Left colon (tissue), 2 donors: ENCODE data around the gene CACNA1H. TPM values are rescaled to one million over a fixed set of nuclear protein-coding genes. Genes with fewer than 3 reads are reported as not detected.
A peak's percentile ranks its signal among the peaks of the same experiment; 100 is the strongest.
"Not testable (repeated sequence)": the region's sequence is repeated elsewhere in the genome, so short reads cannot be mapped to it uniquely, and the experiment has no call there.

ENCODE experiments used
- ATAC-seq: fragments of 200-7000 bp; cut with Tn5 transposase; one replicate; pipeline ENCODE4 v1.9.1; 2020; ENCODE audit warnings: mild to moderate bottlenecking, moderate library complexity
- DNase-seq, 2 donors: peaks; one replicate each; pipeline ENCODE4 v3.0.0-alpha.2; 2020
- intact Hi-C, 2 donors: fragments of 100-400 bp; cut with DNase I in 1 of 2; cut with micrococcal nuclease in 1 of 2; formaldehyde crosslinking; loops; one replicate each; pipeline versions ENCODE4 v1.11.2 to v1.14.0; 2022; cut with DNase I, micrococcal nuclease
- total RNA-seq, 2 donors: library from RNA; stranded (reverse); fragmentation: NEBNext Ultra II Directional; extraction: Animal tissue kit (Norgen Biotek cat#: 25700); gene quantifications; one replicate each; pipeline ENCODE4 v1.2.1, GENCODE V29; 2021
- donor health status: DM: no; HTN: no; CAD: no.
- donor health status: DM: yes; HTN: yes; CAD: no.

Gene CACNA1H
- total RNA-seq, 2 donors from 2014 or later = 3.8 to 15.6 TPM

DNA sequence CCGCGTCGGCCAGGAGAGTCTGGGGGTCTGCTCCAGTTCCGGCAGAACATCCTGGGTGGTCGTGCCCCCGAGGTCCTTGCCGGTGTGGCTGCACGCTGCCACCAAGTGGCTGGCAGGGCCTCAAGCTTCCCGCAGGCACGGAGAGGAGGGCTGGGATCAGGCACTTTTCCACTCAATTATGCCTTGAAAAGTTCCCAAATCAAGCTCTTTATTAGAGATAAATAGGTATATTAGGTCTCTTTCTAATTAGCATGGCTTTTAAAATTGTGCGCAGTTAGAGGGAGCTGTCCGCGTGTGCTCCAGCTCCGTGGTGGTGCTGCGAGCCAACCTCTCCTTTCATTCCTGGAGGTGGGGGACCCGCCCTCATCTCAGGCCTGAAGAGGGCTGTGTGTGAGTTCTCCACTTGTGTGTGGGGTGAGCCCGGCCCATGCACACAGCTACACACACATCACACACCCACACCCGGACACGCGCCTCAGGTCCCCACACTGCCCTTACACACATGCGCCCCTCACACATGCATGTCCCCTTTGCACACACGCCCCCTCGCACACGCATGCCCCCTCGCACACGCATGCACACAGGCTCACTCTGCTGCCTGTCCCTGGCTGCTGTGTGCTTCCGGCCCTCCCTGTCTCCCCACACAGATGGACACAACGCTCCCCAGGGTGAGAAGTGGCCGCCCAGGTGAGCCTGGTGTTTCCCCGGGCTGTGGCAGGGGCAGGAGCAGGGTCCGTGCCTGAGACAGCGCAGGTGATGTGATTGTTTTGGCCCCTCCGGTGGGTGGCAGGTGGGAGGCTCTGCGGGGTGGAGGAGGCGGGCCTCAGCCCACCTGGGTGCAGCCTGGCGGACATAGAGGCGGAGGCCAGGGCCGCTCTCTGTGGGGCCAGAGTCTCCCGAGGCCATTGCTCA, 28.8 kb downstream of the CACNA1H start:
- ATAC-seq (no peak), DNase-seq (no peak)

DNA sequence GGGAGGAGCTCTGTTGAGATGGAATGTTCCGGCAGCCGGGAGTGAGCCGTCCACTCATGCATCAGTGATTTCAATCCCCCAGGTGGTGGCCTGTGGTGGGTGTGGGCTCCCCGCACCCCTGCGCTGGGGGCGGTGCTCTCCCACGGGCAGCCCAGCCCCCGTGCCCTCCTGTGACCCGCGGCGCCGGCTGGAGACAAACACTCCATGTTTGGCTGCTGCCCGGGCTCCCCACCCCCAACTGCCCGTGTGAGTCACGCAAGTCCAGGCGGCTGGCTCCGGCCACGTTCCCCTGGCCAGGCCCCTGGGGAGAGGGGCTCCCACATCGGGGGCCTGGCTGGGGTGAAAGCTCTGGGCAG, 29.4 kb downstream of the CACNA1H start:
- peak; percentile 51 to 75 for DNase-seq
- ATAC-seq = peak; percentile 48
- intact Hi-C loops = no loop called here

More for the DNA sequence above, 28.8 kb downstream of the CACNA1H start:
- intact Hi-C loops = no loop called here

DNA sequence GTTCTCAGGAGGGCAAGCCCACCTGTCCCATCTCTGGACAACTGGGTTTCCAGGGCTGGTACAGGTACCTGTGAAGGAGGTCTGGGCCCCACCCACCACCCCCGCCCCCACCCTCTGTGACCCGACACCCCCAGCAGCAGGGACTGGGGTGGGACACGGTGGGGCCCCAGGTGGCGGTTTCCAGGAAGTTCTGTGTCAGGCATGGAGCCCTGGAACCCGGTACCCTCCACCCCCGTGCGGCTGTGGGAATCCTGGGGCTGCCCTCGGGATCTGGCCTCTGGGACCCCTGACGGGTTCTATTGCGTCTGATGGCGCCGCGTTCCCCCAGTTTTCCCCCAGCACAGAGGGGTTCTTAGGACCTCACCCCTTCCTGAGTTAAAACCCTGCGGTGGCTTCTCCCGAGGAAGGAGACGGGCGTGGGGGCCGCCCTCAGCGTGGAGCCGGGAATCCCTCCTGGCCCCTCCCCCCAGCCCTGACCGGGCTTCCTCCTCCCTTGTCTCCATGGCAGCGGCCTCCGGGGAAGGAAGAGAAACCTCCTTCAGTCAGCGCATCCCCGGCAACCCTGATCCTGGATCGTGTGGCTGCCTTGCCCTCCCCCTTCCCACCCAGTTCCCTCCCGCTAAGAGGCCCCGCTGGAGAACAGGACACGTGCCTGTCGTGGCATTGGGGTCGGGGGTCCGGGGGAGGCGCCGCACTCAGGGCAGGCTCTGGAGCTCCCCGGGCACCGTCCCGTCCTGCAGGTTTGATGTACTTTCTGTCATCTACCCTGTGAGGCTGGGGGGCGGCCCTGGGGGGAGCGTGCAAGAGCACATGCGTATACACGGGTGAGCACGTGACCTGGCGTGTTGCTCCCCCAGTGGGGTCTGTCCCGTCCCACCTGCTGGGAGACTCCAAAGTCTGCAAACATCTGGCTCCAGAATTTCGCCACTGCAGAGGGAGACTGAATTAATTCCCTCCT, 30.3 kb downstream of the CACNA1H start:
- ATAC-seq = peak; percentile 28
- intact Hi-C loops = no loop called here

DNA sequence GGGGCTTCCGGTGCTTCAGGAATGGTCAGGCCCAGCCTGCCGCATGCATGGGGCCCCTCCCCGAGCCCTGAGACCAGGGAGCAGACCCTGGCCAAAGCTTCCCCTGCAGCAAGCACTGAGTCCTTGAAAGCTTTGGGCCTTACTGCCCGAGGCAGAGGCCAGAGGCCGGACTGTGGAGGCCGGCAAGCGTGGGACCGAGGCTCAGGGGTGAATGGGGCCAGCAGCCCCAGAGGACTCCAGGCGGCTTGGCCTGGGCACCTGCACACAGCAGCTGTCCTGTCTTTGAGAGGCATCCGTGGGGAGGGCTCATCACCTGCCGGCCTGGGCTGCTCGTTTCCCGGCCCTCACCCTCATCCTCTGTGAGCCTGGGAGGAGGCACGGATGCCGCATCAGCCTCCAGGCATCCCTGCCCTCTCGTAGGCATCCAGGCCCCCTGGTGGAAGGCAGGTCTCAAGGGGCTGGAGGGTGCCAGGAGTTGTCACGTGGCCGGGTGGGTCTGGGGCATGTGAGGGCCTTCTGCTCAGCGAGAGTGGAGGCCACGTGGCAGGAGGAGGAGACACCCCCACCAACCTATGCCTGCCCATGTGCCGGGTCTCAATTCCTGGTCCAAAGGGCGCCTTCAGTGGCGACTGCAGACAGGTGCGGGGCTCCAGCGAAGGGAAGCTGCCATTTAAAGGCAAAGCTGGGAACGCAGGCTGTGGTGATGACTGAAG, 31.4 kb downstream of the CACNA1H start:
- peak in 1 of 2 donors; percentile 55 for DNase-seq
- intact Hi-C loops = no loop called here
- no peak for ATAC-seq

More for the DNA sequence above, 30.3 kb downstream of the CACNA1H start:
- DNase-seq = peak; percentile 43 to 71

DNA sequence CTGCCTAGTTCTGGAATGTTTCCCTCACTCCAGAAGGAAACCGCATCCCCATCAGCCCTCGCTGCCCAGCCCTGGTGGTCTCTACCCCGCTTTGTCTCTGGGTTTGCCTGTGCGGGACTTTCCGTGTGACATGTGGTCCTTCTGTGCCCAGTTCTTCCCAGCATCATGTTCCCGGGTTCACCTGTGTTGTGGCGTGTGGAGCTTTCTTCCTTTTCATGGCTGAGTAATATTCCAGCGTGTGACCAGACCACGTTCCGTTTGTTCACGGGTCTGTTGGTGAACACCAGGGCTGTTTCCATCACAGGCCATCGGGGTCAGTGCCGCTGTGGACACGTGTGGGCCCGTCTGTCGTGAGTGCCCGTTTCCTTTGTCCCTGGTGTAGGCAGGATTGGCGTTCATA, 32.1 kb downstream of the CACNA1H start:
- ATAC-seq = no peak
- no peak for DNase-seq
- intact Hi-C loops = no loop called here

DNA sequence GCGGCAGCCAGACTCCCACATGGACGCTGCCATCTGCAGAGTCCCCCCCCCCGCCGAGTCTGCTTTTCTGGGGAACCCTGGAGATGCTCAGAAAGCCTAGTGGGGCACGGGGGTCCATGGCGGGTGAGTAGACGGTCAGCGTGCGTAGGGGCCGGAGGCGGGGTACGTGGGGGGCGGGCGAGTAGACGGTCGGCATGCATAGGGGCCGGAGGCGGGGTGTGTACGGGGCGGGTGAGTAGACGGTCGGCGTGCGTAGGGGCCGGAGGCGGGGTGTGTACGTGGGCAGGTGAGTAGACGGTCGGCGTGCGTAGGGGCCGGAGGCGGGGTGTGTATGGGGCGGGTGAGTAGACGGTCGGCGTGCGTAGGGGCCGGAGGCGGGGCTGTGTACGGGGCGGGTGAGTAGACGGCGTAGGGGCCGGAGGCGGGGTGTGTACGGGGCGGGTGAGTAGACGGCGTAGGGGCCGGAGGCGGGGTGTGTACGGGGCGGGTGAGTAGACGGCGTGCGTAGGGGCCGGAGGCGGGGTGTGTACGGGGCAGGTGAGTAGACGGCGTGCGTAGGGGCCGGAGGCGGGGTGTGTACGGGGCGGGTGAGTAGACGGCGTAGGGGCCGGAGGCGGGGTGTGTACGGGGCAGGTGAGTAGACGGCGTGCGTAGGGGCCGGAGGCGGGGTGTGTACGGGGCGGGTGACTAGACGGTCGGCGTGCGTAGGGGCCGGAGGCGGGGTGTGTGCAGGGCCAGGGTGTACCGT, 32.7 kb downstream of the CACNA1H start:
- intact Hi-C loops, ATAC-seq, DNase-seq: not testable (repeated sequence)

DNA sequence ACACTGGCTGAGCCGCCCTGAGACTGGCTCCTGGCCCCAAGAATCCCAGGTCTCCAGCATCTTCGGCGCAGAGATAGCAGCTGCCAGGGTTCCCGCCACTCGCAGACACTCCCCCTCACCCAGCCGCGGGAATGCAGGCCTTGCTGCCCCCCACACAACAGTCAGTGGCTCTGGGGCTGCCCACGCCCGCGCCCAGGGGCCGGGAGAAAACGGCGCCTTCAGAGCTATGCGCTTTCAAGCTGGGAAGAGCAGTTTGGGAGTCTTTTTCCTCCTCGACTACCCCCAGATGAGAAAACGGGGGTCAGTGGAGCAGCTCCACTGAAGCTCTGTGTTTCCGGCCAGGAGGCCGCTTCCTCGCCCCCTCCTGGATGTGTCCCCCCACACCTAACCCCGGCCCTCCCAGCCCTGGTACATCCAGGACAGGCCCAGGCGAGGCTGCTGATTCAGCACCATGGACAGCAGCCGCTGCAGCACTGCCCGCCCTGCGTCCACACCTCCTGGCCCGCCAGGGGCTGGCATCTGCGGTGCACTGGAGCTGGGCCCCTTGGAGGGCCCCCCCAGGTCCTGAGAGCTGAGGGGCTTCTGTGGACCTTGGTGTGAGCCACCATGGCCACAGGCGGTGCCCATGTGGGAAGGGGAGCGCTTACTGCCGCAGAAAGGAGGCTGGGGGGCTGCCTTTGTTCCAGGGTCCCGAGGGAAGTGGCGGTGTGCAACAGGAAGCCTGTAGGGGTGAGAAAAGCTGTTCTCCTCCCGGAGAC, 35.7 kb downstream of the CACNA1H start:
- ATAC-seq = peak; percentile 72
- intact Hi-C loops = no loop called here
- DNase-seq = peak in 1 of 2 donors; percentile 66

DNA sequence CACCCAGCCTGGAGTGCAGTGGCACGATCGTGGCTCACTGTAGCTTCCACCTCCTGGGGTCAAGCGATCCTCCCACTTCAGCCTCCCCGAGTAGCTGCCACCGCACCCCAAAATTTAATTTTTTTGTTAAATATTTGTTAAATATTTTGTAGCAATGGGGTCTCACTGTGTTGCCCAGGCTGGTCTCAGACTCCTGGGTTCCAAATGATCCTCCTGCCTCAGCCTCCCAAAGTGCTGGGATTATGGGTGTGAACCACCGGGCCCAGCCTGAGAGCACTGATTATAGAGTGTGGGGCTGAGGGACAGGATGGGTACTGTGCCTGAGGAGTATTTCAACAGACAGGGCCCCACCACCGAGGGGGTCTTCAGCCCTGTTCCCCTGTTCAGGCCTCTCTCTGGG, 36.5 kb downstream of the CACNA1H start:
- ATAC-seq (no peak), DNase-seq (no peak)
- intact Hi-C loops = no loop called here

DNA sequence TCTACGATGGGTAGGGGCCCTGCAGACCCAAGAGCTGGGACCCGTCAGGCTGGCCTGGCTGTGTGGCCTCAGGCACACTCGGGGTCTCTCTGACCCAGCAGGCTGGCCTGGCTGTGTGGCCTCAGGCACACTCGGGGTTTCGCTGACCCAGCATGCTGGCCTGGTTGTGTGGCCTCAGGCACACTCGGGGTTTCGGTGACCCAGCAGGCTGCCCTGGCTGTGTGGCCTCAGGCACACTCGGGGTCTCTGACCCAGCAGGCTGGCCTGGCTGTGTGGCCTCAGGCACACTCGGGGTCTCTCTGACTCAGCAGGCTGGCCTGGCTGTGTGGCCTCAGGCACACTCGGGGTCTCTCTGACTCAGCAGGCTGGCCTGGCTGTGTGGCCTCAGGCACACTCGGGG, 37.9 kb downstream of the CACNA1H start:
- not testable (repeated sequence) for ATAC-seq, DNase-seq
- intact Hi-C loops = loop anchor here in 1 of 2 donors (10.0 kb wide), 1 partner anchor 76 kb away; no protein-coding TSS in a partner anchor

DNA sequence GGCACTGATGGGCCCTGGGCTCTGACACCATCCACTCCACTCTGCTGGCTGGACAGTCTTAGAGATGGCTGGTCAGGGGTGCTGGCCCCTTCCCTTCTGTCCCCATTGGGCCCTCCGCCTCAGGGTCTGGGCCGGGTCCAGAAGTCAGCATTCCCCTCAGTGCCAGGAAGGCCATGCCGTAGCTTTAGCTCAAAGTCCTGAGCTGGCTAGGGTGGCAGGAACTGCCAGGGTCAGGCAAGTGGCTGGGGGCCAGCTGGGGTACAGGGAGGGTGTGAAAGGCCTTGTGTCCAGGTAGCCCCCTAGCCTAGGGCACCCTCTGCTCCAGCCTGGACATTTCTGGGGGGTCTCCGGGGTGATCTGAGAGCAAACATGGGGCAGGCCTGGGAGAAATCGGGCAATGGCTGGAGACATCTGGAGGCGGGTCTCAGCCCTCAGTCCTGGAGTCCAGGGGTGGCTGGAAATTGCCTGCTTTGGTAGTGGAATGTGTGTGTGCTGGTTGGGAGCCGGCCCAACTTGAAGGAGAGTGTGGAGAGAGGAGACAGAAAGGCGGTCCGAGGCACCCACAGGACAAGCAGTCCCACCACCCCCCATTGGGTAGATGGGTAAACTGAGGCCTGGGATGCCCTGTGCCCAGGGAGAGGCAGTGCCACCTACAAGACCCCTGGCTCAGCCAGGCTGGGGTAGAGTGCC, 39.6 kb downstream of the CACNA1H start:
- intact Hi-C loops = loop anchor here in 1 of 2 donors (10.0 kb wide), 1 partner anchor 78 kb away; no protein-coding TSS in a partner anchor
- ATAC-seq = no peak
- DNase-seq = no peak

DNA sequence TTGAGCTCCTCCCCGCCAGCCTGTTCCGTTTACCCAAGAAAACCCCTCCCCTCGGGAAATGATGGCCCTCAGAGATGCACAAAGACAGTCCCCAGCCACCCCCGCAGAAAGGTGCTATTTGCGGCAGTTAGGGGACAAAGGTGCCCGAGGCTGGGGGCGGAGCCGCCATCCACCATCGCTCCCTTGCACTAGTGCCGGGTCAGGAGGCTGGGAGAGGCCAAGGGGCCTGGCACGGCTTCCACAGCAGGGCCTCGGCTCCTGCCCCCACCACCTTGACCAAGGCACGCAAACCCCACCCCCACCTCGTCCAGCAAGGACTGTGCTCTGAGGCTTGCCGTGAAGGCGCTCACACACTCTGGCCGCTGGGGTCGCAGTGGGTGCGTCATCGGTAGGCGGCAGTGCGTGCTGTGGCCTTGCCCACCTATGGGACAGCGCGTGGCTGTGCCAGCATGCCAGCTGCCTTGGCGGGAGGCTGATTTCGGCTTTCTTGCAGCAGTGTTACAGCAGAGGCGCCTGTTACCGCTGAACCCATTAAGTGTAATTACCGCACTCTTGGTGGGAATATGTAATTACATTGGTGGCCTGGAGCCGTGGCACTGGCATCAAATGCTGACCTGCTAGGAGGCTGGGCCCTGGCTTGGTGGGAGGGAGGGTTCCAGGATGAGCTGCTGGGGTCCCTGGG, 40.4 kb downstream of the CACNA1H start:
- DNase-seq = peak in 1 of 2 donors; percentile 46
- peak; percentile 12 for ATAC-seq
- intact Hi-C loops = loop anchor here in 1 of 2 donors (10.0 kb wide), 1 partner anchor 78 kb away; no protein-coding TSS in a partner anchor

DNA sequence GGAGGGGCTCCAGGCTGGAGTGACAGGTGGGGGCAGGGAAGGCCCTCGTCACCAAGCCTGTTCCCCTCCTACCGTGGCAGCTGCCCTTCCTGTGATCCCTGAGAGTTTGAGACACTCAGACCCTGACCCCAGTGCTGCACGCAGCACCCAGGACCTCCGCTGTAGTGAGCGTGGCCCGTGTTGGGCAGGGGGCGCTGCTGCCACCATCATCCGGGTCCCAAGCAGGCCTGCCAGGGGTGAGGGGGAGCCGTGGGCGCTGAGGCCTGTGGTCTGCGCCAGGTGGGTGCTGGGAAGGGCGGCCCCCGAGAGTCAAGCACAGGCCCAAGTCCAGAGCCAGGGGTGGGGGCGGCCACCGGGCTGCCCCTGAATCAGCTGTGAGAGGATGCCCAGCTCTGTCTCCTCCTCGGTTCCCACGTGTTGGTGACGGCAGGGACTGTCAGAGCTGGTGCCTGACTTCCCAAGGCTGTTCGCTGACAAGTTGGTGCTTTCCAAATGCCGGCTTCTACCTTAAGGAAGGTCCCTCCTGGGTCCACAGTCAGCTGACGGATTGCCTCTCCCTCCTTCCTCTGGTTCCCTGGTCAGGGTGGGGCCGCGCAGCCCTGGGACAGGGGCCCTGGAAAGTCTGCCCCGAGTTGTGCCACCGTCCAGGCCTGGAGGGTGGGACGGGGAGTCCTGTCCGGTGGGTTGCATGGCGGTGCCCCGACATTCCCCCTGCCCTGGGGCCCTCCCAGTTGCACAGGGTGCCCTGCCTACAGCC, 41.1 kb downstream of the CACNA1H start:
- intact Hi-C loops = loop anchor here in 1 of 2 donors (10.0 kb wide), 1 partner anchor 79 kb away; no protein-coding TSS in a partner anchor
- ATAC-seq (no peak), DNase-seq (no peak)

DNA sequence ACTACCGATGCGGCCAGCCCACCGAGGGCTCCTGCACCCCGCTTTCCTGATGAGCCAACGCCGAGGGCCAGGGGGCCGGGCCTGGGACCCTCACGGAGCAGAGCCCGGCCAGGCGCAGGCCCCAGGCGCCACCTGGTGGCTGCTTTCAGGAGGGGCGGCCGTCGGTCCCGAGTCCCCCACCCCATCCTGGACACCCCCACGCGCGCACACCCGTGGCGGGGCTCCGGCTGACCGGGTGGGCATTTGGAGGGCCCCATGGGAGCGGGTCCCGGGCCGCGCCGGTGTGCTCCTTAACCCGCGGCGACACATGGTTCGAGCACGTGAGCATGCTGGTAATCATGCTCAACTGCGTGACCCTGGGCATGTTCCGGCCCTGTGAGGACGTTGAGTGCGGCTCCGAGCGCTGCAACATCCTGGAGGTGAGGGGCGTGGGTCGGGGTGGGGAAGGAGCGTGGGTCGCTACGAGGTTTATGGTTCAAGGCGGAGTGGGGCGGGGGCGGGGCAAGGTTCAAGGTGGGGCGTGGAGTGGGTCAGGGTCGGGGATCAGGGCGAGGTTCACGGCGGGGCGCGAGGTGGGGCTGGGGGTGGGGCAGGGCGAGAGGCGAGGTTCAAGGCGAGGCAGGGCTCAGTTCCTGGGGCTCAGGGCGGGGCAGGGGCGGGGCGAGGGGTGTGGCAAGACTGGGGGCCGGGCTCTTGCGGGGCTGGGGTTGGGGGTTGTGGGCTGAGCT, 41.9 kb downstream of the CACNA1H start:
- peak; percentile 25 for ATAC-seq
- no peak for DNase-seq

DNA sequence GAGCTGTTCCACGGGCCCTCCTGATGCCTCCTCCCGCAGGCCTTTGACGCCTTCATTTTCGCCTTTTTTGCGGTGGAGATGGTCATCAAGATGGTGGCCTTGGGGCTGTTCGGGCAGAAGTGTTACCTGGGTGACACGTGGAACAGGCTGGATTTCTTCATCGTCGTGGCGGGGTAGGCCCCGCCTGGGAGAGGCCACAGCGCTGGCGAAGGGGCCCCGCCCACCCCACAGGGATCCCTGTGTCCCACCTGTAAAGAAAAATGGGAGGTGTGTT, 42.4 kb downstream of the CACNA1H start:
- DNase-seq (no peak), ATAC-seq (no peak)
- intact Hi-C loops = loop anchor here in 1 of 2 donors (10.0 kb wide), 1 partner anchor 81 kb away; no protein-coding TSS in a partner anchor

More for the DNA sequence above, 41.9 kb downstream of the CACNA1H start:
- intact Hi-C loops = loop anchor here in 1 of 2 donors (10.0 kb wide), 1 partner anchor 80 kb away; no protein-coding TSS in a partner anchor

DNA sequence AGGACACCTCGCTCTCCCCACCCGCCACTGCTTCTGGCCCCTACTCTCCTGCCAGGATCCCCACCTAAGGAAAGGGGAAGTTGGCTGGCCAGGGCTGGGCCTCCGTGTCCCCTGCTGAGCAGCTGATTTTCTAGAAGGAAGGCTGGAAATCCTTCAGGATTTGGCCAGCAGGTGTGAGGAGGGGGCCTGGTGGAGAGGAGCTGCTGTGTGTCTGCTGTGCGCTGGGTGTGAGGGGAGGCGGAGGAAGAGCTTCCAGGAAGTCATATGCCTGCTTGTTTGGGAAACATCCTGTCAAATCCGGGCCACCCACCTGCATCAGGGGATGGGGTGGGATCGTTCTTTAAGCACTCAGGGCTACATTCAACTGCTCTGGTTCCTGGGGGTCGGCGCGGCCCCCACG, 43.6 kb downstream of the CACNA1H start:
- peak; percentile 7 for ATAC-seq
- intact Hi-C loops = loop anchor here in 1 of 2 donors (10.0 kb wide), 1 partner anchor 82 kb away; no protein-coding TSS in a partner anchor
- no peak for DNase-seq
